ENCODE data around the gene PMPCA.
"Not testable (repeated sequence)": the region's sequence is repeated elsewhere in the genome, so short reads cannot be mapped to it uniquely, and the experiment has no call there.

Gene PMPCA

GRCh38 chr9:136416427-136416826, 6.0 kb downstream of the PMPCA start:
- no peak for DNase-seq

GRCh38 chr9:136416914-136417313, 6.5 kb downstream of the PMPCA start:
- no peak for DNase-seq

GRCh38 chr9:136418182-136419091, 8.0 kb downstream of the PMPCA start:
- no peak for DNase-seq

GRCh38 chr9:136419092-136419420, 8.6 kb downstream of the PMPCA start:
- DNase-seq, result no peak

- no peak for DNase-seq
Observed at GRCh38 chr9:136421791-136422190, 11.3 kb downstream of the PMPCA start.

- no peak for DNase-seq
Observed at GRCh38 chr9:136422876-136423275, 12.4 kb downstream of the PMPCA start.

GRCh38 chr9:136423432-136424146, 13.1 kb downstream of the PMPCA start:
- DNase-seq, result no peak

- no peak for DNase-seq
Observed at GRCh38 chr9:136424750-136425362, 14.4 kb downstream of the PMPCA start.

GRCh38 chr9:136425367-136425766, 14.9 kb downstream of the PMPCA start:
- DNase-seq, result not testable (repeated sequence)

GRCh38 chr9:136426787-136427186, 16.3 kb downstream of the PMPCA start:
- DNase-seq, result no peak

GRCh38 chr9:136429075-136429628, 18.7 kb downstream of the PMPCA start:
- DNase-seq, result no peak

- no peak for DNase-seq
Observed at GRCh38 chr9:136429683-136430491, 19.4 kb downstream of the PMPCA start.

GRCh38 chr9:136430588-136431234, 20.3 kb downstream of the PMPCA start:
- DNase-seq, result no peak

GRCh38 chr9:136431782-136432350, 21.4 kb downstream of the PMPCA start:
- DNase-seq, result no peak

- DNase-seq, result no peak
Observed at GRCh38 chr9:136432591-136432990, 22.1 kb downstream of the PMPCA start.

- DNase-seq, result no peak
Observed at GRCh38 chr9:136433043-136433715, 22.7 kb downstream of the PMPCA start.

- no peak for DNase-seq
Observed at GRCh38 chr9:136433849-136434579, 23.6 kb downstream of the PMPCA start.

GRCh38 chr9:136434580-136435169, 24.2 kb downstream of the PMPCA start:
- no peak for DNase-seq

- DNase-seq, result no peak
Observed at GRCh38 chr9:136436055-136436634, 25.7 kb downstream of the PMPCA start.

- DNase-seq, result no peak
Observed at GRCh38 chr9:136437430-136437829, 27.0 kb downstream of the PMPCA start.
